GM23248 (cell line): ENCODE results near the gene LGALS1.

ENCODE experiments used
- EZH2 ChIP-seq: fragments of 200-600 bp; sonication (generic); IDR thresholded peaks from 2 replicates; pipeline ENCODE4 v1.6.1; 2018; ENCODE audit warnings: antibody characterized with exemption, mild to moderate bottlenecking; ENCODE audit not compliant: insufficient read depth, poor library complexity, severe bottlenecking
- EZH2phosphoT487 ChIP-seq: fragments of 200-600 bp; sonication (generic); IDR thresholded peaks from 2 replicates; pipeline ENCODE4 v1.6.1; 2018; ENCODE audit warnings: antibody characterized with exemption, moderate library complexity, mild to moderate bottlenecking, low read depth; ENCODE audit not compliant: insufficient read depth

GRCh38 chr22:37634417-37634924 lies 41.0 kb upstream of the LGALS1 start:
- no peak for TF ChIP-seq EZH2phosphoT487
- TF ChIP-seq EZH2, result no peak
